ENCODE data around the gene MYOM3. TPM values are rescaled to one million over a fixed set of nuclear protein-coding genes. Genes with fewer than 3 reads are reported as not detected.

Gene MYOM3
- total RNA-seq, 1 donor from 2014 or later: not detected

- Mint-ChIP-seq H3K36me3 (ENCODE audit: low read depth) (no peaks in the 10 kb centered on the region), H3K9me3 (no peaks in the 10 kb centered on the region), H3K27me3 (ENCODE audit: insufficient read depth) (peaks cover 1% of the 10 kb centered on the region), H3K27ac (no peak overlapping the region), H3K4me1 (ENCODE audit: low read depth) (no peaks in the 10 kb centered on the region), H3K4me3 (no peak overlapping the region)
- intact Hi-C loops (cut with micrococcal nuclease): no loop called here
- DNase-seq (ENCODE audit: low spot score): no peak
Measured at GRCh38 chr1:24095140-24095859, 16.6 kb downstream of the MYOM3 start.

GRCh38 chr1:24094554-24094953 lies 17.4 kb downstream of the MYOM3 start:
- Mint-ChIP-seq H3K27ac (no peak overlapping the region), H3K9me3 (no peaks in the 10 kb centered on the region), H3K27me3 (ENCODE audit: insufficient read depth) (peaks cover 1% of the 10 kb centered on the region), H3K4me3 (no peak overlapping the region), H3K4me1 (ENCODE audit: low read depth) (no peaks in the 10 kb centered on the region), H3K36me3 (ENCODE audit: low read depth) (no peaks in the 10 kb centered on the region)
- intact Hi-C loops (cut with micrococcal nuclease): no loop called here
- DNase-seq (ENCODE audit: low spot score): no peak

GRCh38 chr1:24093732-24094131 lies 18.2 kb downstream of the MYOM3 start:
- no peak overlapping the region for H3K27ac Mint-ChIP-seq

GRCh38 chr1:24092979-24093378 lies 19.0 kb downstream of the MYOM3 start:
- Mint-ChIP-seq H3K27ac (no peak overlapping the region), H3K9me3 (no peaks in the 10 kb centered on the region), H3K27me3 (ENCODE audit: insufficient read depth) (peaks cover 3% of the 10 kb centered on the region), H3K4me1 (ENCODE audit: low read depth) (no peaks in the 10 kb centered on the region), H3K36me3 (ENCODE audit: low read depth) (no peaks in the 10 kb centered on the region), H3K4me3 (no peak overlapping the region)
- no peak for DNase-seq (ENCODE audit: low spot score)
- intact Hi-C loops (cut with micrococcal nuclease): no loop called here

More at GRCh38 chr1:24093732-24094131, 18.2 kb downstream of the MYOM3 start:
- Mint-ChIP-seq H3K9me3 (no peaks in the 10 kb centered on the region), H3K36me3 (ENCODE audit: low read depth) (no peaks in the 10 kb centered on the region), H3K27me3 (ENCODE audit: insufficient read depth) (peaks cover 3% of the 10 kb centered on the region), H3K4me3 (no peak overlapping the region), H3K4me1 (ENCODE audit: low read depth) (no peaks in the 10 kb centered on the region)
- DNase-seq (ENCODE audit: low spot score): no peak
- intact Hi-C loops (cut with micrococcal nuclease): no loop called here

GRCh38 chr1:24091971-24092482 lies 19.9 kb downstream of the MYOM3 start:
- Mint-ChIP-seq H3K9me3 (no peaks in the 10 kb centered on the region), H3K27me3 (ENCODE audit: insufficient read depth) (peaks cover 3% of the 10 kb centered on the region), H3K4me3 (no peak overlapping the region), H3K27ac (no peak overlapping the region), H3K4me1 (ENCODE audit: low read depth) (no peaks in the 10 kb centered on the region), H3K36me3 (ENCODE audit: low read depth) (no peaks in the 10 kb centered on the region)
- intact Hi-C loops (cut with micrococcal nuclease): no loop called here
- DNase-seq (ENCODE audit: low spot score): no peak

GRCh38 chr1:24090736-24091135 lies 21.2 kb downstream of the MYOM3 start:
- no peaks in the 10 kb centered on the region for H3K9me3 Mint-ChIP-seq
- no peaks in the 10 kb centered on the region for H3K4me1 Mint-ChIP-seq (ENCODE audit: low read depth)
- intact Hi-C loops (cut with micrococcal nuclease): no loop called here
- no peak overlapping the region for H3K4me3 Mint-ChIP-seq
- no peak for DNase-seq (ENCODE audit: low spot score)
- peaks cover 8% of the 10 kb centered on the region for H3K27me3 Mint-ChIP-seq (ENCODE audit: insufficient read depth)
- no peaks in the 10 kb centered on the region for H3K36me3 Mint-ChIP-seq (ENCODE audit: low read depth)
- no peak overlapping the region for H3K27ac Mint-ChIP-seq

GRCh38 chr1:24089743-24090555 lies 22.0 kb downstream of the MYOM3 start:
- Mint-ChIP-seq H3K27me3 (ENCODE audit: insufficient read depth) (peaks cover 8% of the 10 kb centered on the region), H3K4me3 (no peak overlapping the region), H3K9me3 (no peaks in the 10 kb centered on the region), H3K36me3 (ENCODE audit: low read depth) (no peaks in the 10 kb centered on the region), H3K27ac (no peak overlapping the region), H3K4me1 (ENCODE audit: low read depth) (no peaks in the 10 kb centered on the region)
- no peak for DNase-seq (ENCODE audit: low spot score)
- intact Hi-C loops (cut with micrococcal nuclease): no loop called here

- Mint-ChIP-seq H3K36me3 (ENCODE audit: low read depth) (no peaks in the 10 kb centered on the region), H3K4me1 (ENCODE audit: low read depth) (no peaks in the 10 kb centered on the region), H3K27me3 (ENCODE audit: insufficient read depth) (peaks cover 6% of the 10 kb centered on the region), H3K9me3 (no peaks in the 10 kb centered on the region), H3K27ac (no peak overlapping the region), H3K4me3 (no peak overlapping the region)
- DNase-seq (ENCODE audit: low spot score): no peak
- intact Hi-C loops (cut with micrococcal nuclease): no loop called here
Measured at GRCh38 chr1:24089027-24089742, 22.8 kb downstream of the MYOM3 start.

- Mint-ChIP-seq H3K9me3 (no peaks in the 10 kb centered on the region), H3K4me1 (ENCODE audit: low read depth) (no peaks in the 10 kb centered on the region), H3K36me3 (ENCODE audit: low read depth) (no peaks in the 10 kb centered on the region), H3K27ac (no peak overlapping the region), H3K4me3 (no peak overlapping the region), H3K27me3 (ENCODE audit: insufficient read depth) (peaks cover 8% of the 10 kb centered on the region)
- intact Hi-C loops (cut with micrococcal nuclease): no loop called here
- no peak for DNase-seq (ENCODE audit: low spot score)
Measured at GRCh38 chr1:24086466-24086865, 25.5 kb downstream of the MYOM3 start.

- peaks cover 8% of the 10 kb centered on the region for H3K27me3 Mint-ChIP-seq (ENCODE audit: insufficient read depth)
- no peak overlapping the region for H3K27ac Mint-ChIP-seq
- intact Hi-C loops (cut with micrococcal nuclease): no loop called here
- H3K4me1 Mint-ChIP-seq (ENCODE audit: low read depth): no peaks in the 10 kb centered on the region
- no peak overlapping the region for H3K4me3 Mint-ChIP-seq
- H3K36me3 Mint-ChIP-seq (ENCODE audit: low read depth): no peaks in the 10 kb centered on the region
- H3K9me3 Mint-ChIP-seq: no peaks in the 10 kb centered on the region
- no peak for DNase-seq (ENCODE audit: low spot score)
Measured at GRCh38 chr1:24085546-24085945, 26.4 kb downstream of the MYOM3 start.

- no peaks in the 10 kb centered on the region for H3K36me3 Mint-ChIP-seq (ENCODE audit: low read depth)
Measured at GRCh38 chr1:24085007-24085406, 26.9 kb downstream of the MYOM3 start.

GRCh38 chr1:24084050-24084449 lies 27.9 kb downstream of the MYOM3 start:
- no peaks in the 10 kb centered on the region for H3K36me3 Mint-ChIP-seq (ENCODE audit: low read depth)

More at GRCh38 chr1:24085007-24085406, 26.9 kb downstream of the MYOM3 start:
- Mint-ChIP-seq H3K9me3 (no peaks in the 10 kb centered on the region), H3K4me1 (ENCODE audit: low read depth) (no peaks in the 10 kb centered on the region), H3K4me3 (no peak overlapping the region), H3K27ac (no peak overlapping the region), H3K27me3 (ENCODE audit: insufficient read depth) (peaks cover 8% of the 10 kb centered on the region)
- intact Hi-C loops (cut with micrococcal nuclease): no loop called here
- no peak for DNase-seq (ENCODE audit: low spot score)

GRCh38 chr1:24082372-24082771 lies 29.6 kb downstream of the MYOM3 start:
- Mint-ChIP-seq H3K4me3 (no peak overlapping the region), H3K36me3 (ENCODE audit: low read depth) (no peaks in the 10 kb centered on the region), H3K27ac (no peak overlapping the region), H3K9me3 (no peaks in the 10 kb centered on the region), H3K4me1 (ENCODE audit: low read depth) (no peaks in the 10 kb centered on the region), H3K27me3 (ENCODE audit: insufficient read depth) (peaks cover 10% of the 10 kb centered on the region)
- DNase-seq (ENCODE audit: low spot score): no peak
- intact Hi-C loops (cut with micrococcal nuclease): no loop called here

More at GRCh38 chr1:24084050-24084449, 27.9 kb downstream of the MYOM3 start:
- H3K27ac Mint-ChIP-seq: no peak overlapping the region
- no peak overlapping the region for H3K4me3 Mint-ChIP-seq
- intact Hi-C loops (cut with micrococcal nuclease): no loop called here
- no peak for DNase-seq (ENCODE audit: low spot score)
- H3K9me3 Mint-ChIP-seq: no peaks in the 10 kb centered on the region
- H3K4me1 Mint-ChIP-seq (ENCODE audit: low read depth): no peaks in the 10 kb centered on the region
- peaks cover 12% of the 10 kb centered on the region for H3K27me3 Mint-ChIP-seq (ENCODE audit: insufficient read depth)

Data from activated T-helper 1 cell treated with anti-CD3 and anti-CD28 coated beads, Interleukin-12 subunit alpha, Interleukin-12 subunit beta, Interleukin-2, Interleukin-4 antibody, amounts not matched to agents 30 ng/mL and 10 ng/mL and 1 ng/mL, durations not matched to agents 14 hours and 24 hours and 36 hours (primary cell).